ENCODE data around the gene KCNIP1.

Gene KCNIP1

GRCh38 chr5:170518277-170518676 is 14.5 kb downstream of the KCNIP1 start:
- TF ChIP-seq GABPA (IDR thresholded peaks at IDR 0.05; ENCODE audit: low read depth) = no peak
- TF ChIP-seq POLR2AphosphoS5 (IDR thresholded peaks at IDR 0.05; ENCODE audit: low read depth) = no peak
- no peak for TF ChIP-seq SPI1 (IDR thresholded peaks at IDR 0.05; ENCODE audit: borderline replicate concordance, low read depth)
- TF ChIP-seq, protein P1, sequence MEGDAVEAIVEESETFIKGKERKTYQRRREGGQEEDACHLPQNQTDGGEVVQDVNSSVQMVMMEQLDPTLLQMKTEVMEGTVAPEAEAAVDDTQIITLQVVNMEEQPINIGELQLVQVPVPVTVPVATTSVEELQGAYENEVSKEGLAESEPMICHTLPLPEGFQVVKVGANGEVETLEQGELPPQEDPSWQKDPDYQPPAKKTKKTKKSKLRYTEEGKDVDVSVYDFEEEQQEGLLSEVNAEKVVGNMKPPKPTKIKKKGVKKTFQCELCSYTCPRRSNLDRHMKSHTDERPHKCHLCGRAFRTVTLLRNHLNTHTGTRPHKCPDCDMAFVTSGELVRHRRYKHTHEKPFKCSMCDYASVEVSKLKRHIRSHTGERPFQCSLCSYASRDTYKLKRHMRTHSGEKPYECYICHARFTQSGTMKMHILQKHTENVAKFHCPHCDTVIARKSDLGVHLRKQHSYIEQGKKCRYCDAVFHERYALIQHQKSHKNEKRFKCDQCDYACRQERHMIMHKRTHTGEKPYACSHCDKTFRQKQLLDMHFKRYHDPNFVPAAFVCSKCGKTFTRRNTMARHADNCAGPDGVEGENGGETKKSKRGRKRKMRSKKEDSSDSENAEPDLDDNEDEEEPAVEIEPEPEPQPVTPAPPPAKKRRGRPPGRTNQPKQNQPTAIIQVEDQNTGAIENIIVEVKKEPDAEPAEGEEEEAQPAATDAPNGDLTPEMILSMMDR (IDR thresholded peaks at IDR 0.05; ENCODE audit: insufficient read depth, low read length) = no peak
- TF ChIP-seq, protein P2, sequence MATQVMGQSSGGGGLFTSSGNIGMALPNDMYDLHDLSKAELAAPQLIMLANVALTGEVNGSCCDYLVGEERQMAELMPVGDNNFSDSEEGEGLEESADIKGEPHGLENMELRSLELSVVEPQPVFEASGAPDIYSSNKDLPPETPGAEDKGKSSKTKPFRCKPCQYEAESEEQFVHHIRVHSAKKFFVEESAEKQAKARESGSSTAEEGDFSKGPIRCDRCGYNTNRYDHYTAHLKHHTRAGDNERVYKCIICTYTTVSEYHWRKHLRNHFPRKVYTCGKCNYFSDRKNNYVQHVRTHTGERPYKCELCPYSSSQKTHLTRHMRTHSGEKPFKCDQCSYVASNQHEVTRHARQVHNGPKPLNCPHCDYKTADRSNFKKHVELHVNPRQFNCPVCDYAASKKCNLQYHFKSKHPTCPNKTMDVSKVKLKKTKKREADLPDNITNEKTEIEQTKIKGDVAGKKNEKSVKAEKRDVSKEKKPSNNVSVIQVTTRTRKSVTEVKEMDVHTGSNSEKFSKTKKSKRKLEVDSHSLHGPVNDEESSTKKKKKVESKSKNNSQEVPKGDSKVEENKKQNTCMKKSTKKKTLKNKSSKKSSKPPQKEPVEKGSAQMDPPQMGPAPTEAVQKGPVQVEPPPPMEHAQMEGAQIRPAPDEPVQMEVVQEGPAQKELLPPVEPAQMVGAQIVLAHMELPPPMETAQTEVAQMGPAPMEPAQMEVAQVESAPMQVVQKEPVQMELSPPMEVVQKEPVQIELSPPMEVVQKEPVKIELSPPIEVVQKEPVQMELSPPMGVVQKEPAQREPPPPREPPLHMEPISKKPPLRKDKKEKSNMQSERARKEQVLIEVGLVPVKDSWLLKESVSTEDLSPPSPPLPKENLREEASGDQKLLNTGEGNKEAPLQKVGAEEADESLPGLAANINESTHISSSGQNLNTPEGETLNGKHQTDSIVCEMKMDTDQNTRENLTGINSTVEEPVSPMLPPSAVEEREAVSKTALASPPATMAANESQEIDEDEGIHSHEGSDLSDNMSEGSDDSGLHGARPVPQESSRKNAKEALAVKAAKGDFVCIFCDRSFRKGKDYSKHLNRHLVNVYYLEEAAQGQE (IDR thresholded peaks at IDR 0.05; ENCODE audit: insufficient replicate concordance, low read depth) = no peak
- Histone ChIP-seq H3K27ac (replicated peaks) (no peak overlapping the region), H3K4me3 (replicated peaks; ENCODE audit: insufficient read depth, low read length) (no peak overlapping the region), H3K27me3 (ENCODE audit: insufficient read depth, poor library complexity, severe bottlenecking) (no peaks in the 10 kb centered on the region)
- DNase-seq (ENCODE audit: low read depth in 1 of 2, low spot score in 1 of 2) = no peak

GRCh38 chr5:170519549-170519948 is 15.7 kb downstream of the KCNIP1 start:
- no peak for DNase-seq (ENCODE audit: low read depth in 1 of 2, low spot score in 1 of 2)
- H3K4me3 ChIP-seq (replicated peaks; ENCODE audit: insufficient read depth, low read length) = no peak overlapping the region
- H3K27me3 ChIP-seq (ENCODE audit: insufficient read depth, poor library complexity, severe bottlenecking) = no peaks in the 10 kb centered on the region
- no peak overlapping the region for H3K27ac ChIP-seq (replicated peaks)
- TF ChIP-seq GABPA (IDR thresholded peaks at IDR 0.05; ENCODE audit: low read depth) = no peak
- no peak for TF ChIP-seq SPI1 (IDR thresholded peaks at IDR 0.05; ENCODE audit: borderline replicate concordance, low read depth)
- TF ChIP-seq, protein P1 (IDR thresholded peaks at IDR 0.05; ENCODE audit: insufficient read depth, low read length) = no peak
- TF ChIP-seq, protein P2 (IDR thresholded peaks at IDR 0.05; ENCODE audit: insufficient replicate concordance, low read depth) = no peak
- TF ChIP-seq POLR2AphosphoS5 (IDR thresholded peaks at IDR 0.05; ENCODE audit: low read depth) = no peak

GRCh38 chr5:170520372-170520771 is 16.6 kb downstream of the KCNIP1 start:
- no peak overlapping the region for H3K27ac ChIP-seq (replicated peaks)
- no peak overlapping the region for H3K4me3 ChIP-seq (replicated peaks; ENCODE audit: insufficient read depth, low read length)
- H3K27me3 ChIP-seq (ENCODE audit: insufficient read depth, poor library complexity, severe bottlenecking) = no peaks in the 10 kb centered on the region
- no peak for TF ChIP-seq GABPA (IDR thresholded peaks at IDR 0.05; ENCODE audit: low read depth)
- TF ChIP-seq POLR2AphosphoS5 (IDR thresholded peaks at IDR 0.05; ENCODE audit: low read depth) = no peak
- TF ChIP-seq, protein P1 (IDR thresholded peaks at IDR 0.05; ENCODE audit: insufficient read depth, low read length) = no peak
- TF ChIP-seq SPI1 (IDR thresholded peaks at IDR 0.05; ENCODE audit: borderline replicate concordance, low read depth) = no peak
- TF ChIP-seq, protein P2 (IDR thresholded peaks at IDR 0.05; ENCODE audit: insufficient replicate concordance, low read depth) = no peak
- no peak for DNase-seq (ENCODE audit: low read depth in 1 of 2, low spot score in 1 of 2)

Measured in HL-60 (cell line).